MM.1S (cell line): ENCODE results near the gene BPGM.
A peak's percentile ranks its signal among the peaks of the same experiment; 100 is the strongest.

ENCODE experiments used
- DNase-seq: peaks from one replicate; pipeline ENCODE4 v3.0.0-alpha.2; 2015
- H2AFZ ChIP-seq: fragments of 300-600 bp; sonication (generic); 2 replicates; pipeline ENCODE4 v1.6.0; 2016; ENCODE audit warnings: antibody characterized with exemption, low read length
- H3F3A ChIP-seq: fragments of 300-600 bp; sonication (generic); 2 replicates; pipeline ENCODE4 v1.6.1; 2016; ENCODE audit warnings: mild to moderate bottlenecking, antibody characterized with exemption, low read length, moderate library complexity, mixed read lengths; ENCODE audit not compliant: insufficient read depth
- H3K27ac ChIP-seq: fragments of 300-600 bp; sonication (generic); 2 replicates; pipeline ENCODE4 v1.5.1; 2016; ENCODE audit warnings: mild to moderate bottlenecking, low read length
- H3K27me3 ChIP-seq: fragments of 300-600 bp; sonication (generic); replicated peaks from 2 replicates; pipeline ENCODE4 v1.6.0; 2016; ENCODE audit warnings: low read length; ENCODE audit not compliant: insufficient read depth
- H3K36me3 ChIP-seq: fragments of 300-600 bp; sonication (generic); replicated peaks from 2 replicates; pipeline ENCODE4 v1.6.1; 2016; ENCODE audit warnings: mild to moderate bottlenecking, low read length, mixed read lengths; ENCODE audit not compliant: insufficient read depth
- H3K4me1 ChIP-seq: fragments of 300-600 bp; sonication (generic); 2 replicates; pipeline ENCODE4 v1.6.1; 2016; ENCODE audit warnings: low read length, mixed read lengths
- H3K4me2 ChIP-seq: fragments of 300-600 bp; sonication (generic); 2 replicates; pipeline ENCODE4 v1.6.0; 2016; ENCODE audit warnings: low read depth, low read length
- H3K4me3 ChIP-seq: fragments of 300-600 bp; sonication (generic); 2 replicates; pipeline ENCODE4 v1.5.1; 2016; ENCODE audit warnings: low read length, mixed read lengths
- H3K79me2 ChIP-seq: fragments of 300-600 bp; sonication (generic); 2 replicates; pipeline ENCODE4 v1.6.1; 2016; ENCODE audit warnings: mixed run types, low read length, mixed read lengths
- H3K9ac ChIP-seq: fragments of 300-600 bp; sonication (generic); 2 replicates; pipeline ENCODE4 v1.6.1; 2016; ENCODE audit warnings: low read length, mixed read lengths
- H3K9me2 ChIP-seq: fragments of 300-600 bp; sonication (generic); replicated peaks from 2 replicates; pipeline ENCODE4 v1.6.1; 2016; ENCODE audit warnings: mild to moderate bottlenecking, low read length, mixed read lengths; ENCODE audit not compliant: insufficient read depth
- H3K9me3 ChIP-seq: fragments of 300-600 bp; sonication (generic); replicated peaks from 2 replicates; pipeline ENCODE4 v1.6.1; 2016; ENCODE audit warnings: mild to moderate bottlenecking, low read length, mixed read lengths; ENCODE audit not compliant: insufficient read depth
- H4K20me1 ChIP-seq: fragments of 300-600 bp; sonication (generic); 2 replicates; pipeline ENCODE4 v1.6.1; 2016; ENCODE audit warnings: mild to moderate bottlenecking, low read length, moderate library complexity, mixed read lengths; ENCODE audit not compliant: insufficient read depth
- EZH2 ChIP-seq: fragments of 300-600 bp; sonication (generic); optimal IDR thresholded peaks from 2 replicates; pipeline ENCODE3; 2017; ENCODE audit warnings: low read depth, mild to moderate bottlenecking, antibody characterized with exemption, low read length, mixed read lengths
- EZH2phosphoT487 ChIP-seq: fragments of 300-600 bp; sonication (generic); IDR thresholded peaks from 2 replicates; pipeline ENCODE4 v1.6.1; 2018; ENCODE audit warnings: antibody characterized with exemption, low read length
- TF ChIP-seq, protein P1 (sequence below): fragments of 300-600 bp; sonication (generic); IDR thresholded peaks from 2 replicates; pipeline ENCODE4 v1.5.1; 2016; ENCODE audit warnings: antibody characterized with exemption, low read length, mixed read lengths

The BPGM gene

DNA sequence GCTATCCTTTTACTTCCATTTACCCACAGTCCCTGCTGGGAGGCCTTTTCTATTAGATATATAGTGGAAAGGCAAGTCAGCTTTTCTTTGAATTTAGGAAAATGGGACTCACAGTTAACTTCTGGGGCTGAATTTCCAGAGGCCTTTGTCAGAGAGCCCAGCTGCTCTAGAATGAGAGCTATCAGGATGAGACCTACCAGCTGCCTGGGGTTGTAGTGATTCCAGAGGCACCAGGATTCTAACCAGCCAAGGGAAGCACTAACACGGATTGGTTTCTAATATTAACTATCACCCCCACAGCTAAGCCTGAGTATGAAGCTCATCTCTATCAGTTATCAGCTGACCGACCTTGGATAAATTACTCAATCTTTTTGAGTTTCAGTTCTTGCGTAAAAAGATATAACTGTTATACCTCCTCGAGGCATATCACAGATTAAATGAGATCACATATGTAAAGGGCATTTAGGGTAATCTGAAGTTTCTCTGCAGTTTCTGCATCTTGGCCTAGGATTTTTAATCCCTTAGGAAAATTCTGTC, 76.2 kb downstream of the BPGM start:
- no peaks in the 10 kb centered on the region for H3K27me3 ChIP-seq
- no peak for DNase-seq
- no peaks in the 10 kb centered on the region for H4K20me1 ChIP-seq
- no peak overlapping the region for H3K9ac ChIP-seq
- no peaks in the 10 kb centered on the region for H3K36me3 ChIP-seq
- no peak overlapping the region for H3K4me3 ChIP-seq
- no peaks in the 10 kb centered on the region for H3K9me3 ChIP-seq
- H3K9me2 ChIP-seq = no peaks in the 10 kb centered on the region
- no peak overlapping the region for H3K4me2 ChIP-seq
- H3K4me1 ChIP-seq = no peaks in the 10 kb centered on the region
- H2AFZ ChIP-seq = no peak overlapping the region
- no peak overlapping the region for H3K27ac ChIP-seq
- H3F3A ChIP-seq = no peaks in the 10 kb centered on the region
- TF ChIP-seq EZH2phosphoT487 (no peak), EZH2 (no peak)
- TF ChIP-seq, protein P1, sequence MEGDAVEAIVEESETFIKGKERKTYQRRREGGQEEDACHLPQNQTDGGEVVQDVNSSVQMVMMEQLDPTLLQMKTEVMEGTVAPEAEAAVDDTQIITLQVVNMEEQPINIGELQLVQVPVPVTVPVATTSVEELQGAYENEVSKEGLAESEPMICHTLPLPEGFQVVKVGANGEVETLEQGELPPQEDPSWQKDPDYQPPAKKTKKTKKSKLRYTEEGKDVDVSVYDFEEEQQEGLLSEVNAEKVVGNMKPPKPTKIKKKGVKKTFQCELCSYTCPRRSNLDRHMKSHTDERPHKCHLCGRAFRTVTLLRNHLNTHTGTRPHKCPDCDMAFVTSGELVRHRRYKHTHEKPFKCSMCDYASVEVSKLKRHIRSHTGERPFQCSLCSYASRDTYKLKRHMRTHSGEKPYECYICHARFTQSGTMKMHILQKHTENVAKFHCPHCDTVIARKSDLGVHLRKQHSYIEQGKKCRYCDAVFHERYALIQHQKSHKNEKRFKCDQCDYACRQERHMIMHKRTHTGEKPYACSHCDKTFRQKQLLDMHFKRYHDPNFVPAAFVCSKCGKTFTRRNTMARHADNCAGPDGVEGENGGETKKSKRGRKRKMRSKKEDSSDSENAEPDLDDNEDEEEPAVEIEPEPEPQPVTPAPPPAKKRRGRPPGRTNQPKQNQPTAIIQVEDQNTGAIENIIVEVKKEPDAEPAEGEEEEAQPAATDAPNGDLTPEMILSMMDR = no peak
- no peaks in the 10 kb centered on the region for H3K79me2 ChIP-seq

DNA sequence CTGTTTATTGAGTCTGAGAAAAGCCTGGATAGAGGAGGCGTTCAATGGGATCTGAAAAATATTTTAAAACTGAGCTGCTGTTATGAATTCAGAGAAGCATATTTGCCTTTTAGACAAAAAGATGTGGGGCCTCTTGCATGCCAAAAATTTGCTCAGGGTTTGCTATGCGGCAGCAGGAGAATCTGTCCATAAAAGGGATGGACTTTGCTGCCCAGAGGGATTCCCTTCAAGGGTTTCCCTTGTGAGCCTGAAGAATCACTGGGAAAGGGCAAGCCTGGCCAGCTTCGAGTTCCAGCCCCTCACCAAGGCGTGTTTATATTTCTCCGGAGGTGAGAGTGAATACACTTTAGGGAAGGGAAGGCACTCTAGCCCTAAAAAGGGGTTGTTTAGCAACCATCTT, 77.2 kb downstream of the BPGM start:
- DNase-seq = no peak
- Histone ChIP-seq H3K27ac (no peak overlapping the region), H3K9ac (no peak overlapping the region), H3K4me2 (no peak overlapping the region), H4K20me1 (no peaks in the 10 kb centered on the region), H3K4me1 (no peaks in the 10 kb centered on the region), H3K79me2 (no peaks in the 10 kb centered on the region), H3F3A (no peaks in the 10 kb centered on the region), H3K4me3 (no peak overlapping the region), H2AFZ (no peak overlapping the region), H3K9me2 (no peaks in the 10 kb centered on the region), H3K9me3 (no peaks in the 10 kb centered on the region), H3K27me3 (no peaks in the 10 kb centered on the region), H3K36me3 (no peaks in the 10 kb centered on the region)
- TF ChIP-seq EZH2phosphoT487 (no peak), EZH2 (no peak)
- TF ChIP-seq, protein P1 = no peak

DNA sequence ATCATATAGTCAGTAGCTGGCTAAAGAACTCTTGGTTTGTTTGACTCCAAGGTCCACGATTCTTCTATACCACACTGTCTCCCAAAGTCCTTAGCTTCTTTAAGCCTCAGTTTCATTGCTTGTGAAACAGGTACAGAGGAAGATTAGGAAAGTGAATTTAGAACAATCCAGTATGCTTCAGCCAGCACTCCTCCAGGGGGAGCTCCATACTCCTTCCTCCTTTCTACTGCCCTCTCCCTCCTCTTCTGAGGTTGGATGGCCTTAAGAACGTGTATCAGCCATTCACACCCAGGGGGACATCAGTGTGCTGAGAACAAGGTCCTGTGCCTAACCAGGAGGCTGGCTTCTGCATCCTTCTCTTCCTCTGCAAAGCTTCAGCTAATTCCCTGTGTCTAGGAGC, 78.0 kb downstream of the BPGM start:
- no peak overlapping the region for H3K4me3 ChIP-seq
- no peaks in the 10 kb centered on the region for H3K9me2 ChIP-seq
- H3K9me3 ChIP-seq = no peaks in the 10 kb centered on the region
- no peaks in the 10 kb centered on the region for H3K27me3 ChIP-seq
- H3F3A ChIP-seq = no peaks in the 10 kb centered on the region
- no peak overlapping the region for H2AFZ ChIP-seq
- no peak overlapping the region for H3K4me2 ChIP-seq
- no peaks in the 10 kb centered on the region for H3K79me2 ChIP-seq
- TF ChIP-seq EZH2phosphoT487 (no peak), EZH2 (no peak)
- TF ChIP-seq, protein P1 = peak; percentile 75
- no peaks in the 10 kb centered on the region for H3K4me1 ChIP-seq
- no peak overlapping the region for H3K9ac ChIP-seq
- no peaks in the 10 kb centered on the region for H4K20me1 ChIP-seq
- peak; percentile 30 for DNase-seq
- H3K36me3 ChIP-seq = no peaks in the 10 kb centered on the region
- H3K27ac ChIP-seq = no peak overlapping the region
